GM18505 (cell line): Measurements from ENCODE around the gene PTER.

ENCODE experiments used
- ATAC-seq: cut with Tn5 transposase; IDR thresholded peaks from one replicate; pipeline ENCODE4 v1.9.1; 2021; ENCODE audit not compliant: unreplicated experiment
- POLR2A ChIP-seq: IDR thresholded peaks from 4 replicates; pipeline ENCODE4 v1.6.1; 2011; ENCODE audit warnings: borderline replicate concordance; ENCODE audit not compliant: insufficient read depth, insufficient read length; ENCODE audit errors: extremely low read depth

Gene PTER

DNA sequence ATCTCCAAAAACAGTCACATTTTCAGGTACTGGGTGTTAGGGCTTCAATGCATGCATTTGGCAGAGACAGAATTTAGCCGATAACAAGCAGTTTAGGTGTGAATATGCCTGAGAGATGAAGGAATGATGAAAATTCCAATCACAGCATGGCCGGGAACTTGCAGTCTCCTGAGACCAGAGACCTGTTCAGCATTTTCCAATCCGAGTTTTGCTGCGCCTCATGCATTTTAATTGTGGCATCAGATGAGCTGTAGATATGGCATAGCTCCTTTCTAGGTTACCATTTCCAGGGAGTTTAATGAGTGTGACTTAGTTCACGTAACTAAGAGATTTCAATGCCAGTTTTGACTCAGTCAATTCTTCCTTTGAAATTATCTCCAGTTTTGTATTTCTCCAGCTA, 99.3 kb downstream of the PTER start:
- no peak for TF ChIP-seq POLR2A
- no peak for ATAC-seq

DNA sequence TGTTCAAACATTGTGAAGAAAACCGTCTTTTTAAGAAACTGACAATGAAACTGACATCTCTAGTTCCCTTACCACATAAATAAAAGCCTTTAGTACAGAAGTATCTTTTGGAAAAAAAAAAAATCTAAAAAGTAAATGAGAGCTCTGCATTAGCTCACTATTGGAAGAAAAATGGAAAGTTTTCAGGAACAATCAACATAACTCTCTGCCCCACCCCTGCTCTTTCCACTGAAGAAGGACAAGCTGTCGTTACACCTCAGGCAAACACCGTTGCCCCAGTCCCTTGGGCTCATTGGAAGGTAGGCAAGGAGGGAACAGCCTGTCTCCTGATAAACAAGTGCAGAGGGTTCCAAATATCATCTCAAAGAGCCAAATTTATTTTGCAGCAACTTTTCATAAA, 107.3 kb downstream of the PTER start:
- ATAC-seq = no peak
- no peak for TF ChIP-seq POLR2A

DNA sequence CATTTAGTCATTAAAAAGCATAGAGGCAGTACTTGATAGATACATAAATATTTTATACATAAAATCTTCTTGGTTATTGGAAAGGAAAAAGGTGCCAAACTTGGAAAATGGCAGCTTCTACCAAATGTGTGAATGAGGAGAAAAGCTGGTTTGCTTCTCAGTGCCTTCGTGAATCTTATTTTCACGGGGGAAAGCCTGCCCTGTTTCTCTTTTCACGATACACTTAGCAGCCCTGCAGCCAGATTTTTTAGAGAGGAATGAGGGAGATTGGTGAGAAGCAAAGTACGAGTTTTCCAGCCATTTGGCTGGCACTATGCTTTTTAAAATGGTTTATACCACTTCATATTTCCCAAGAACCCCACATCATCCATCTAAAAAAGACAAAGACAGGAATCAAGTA, 107.8 kb downstream of the PTER start:
- no peak for TF ChIP-seq POLR2A

DNA sequence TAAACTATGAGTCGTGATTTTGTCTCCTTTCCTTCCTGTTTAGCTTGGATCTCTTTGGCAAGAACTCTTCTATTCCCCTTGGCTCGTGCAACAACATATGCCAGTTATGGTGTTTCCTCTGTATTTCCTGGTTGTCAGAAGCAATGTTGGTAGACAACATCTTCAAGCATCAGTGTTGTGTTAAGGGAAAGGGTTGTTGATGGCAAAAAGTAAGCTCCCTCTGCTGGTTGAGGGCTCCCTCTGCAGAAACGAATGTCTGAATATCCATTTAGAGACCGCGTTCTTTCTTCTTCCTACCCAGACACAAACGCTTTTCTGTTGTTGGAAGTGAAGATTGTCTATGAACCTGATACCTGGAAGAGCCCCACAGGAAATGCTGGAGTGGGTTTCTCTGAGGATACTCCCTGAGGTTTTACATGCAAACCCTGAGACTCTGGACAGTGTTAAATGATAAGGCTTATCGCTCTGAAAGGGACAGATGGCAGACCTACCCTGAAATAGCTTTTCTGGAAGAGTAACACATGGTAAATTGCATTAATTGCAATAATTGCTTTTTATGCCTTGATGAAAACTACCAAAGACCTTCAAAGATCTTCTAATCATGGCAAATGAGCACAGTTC, 108.4 kb downstream of the PTER start:
- ATAC-seq = no peak
- TF ChIP-seq POLR2A = no peak

More for the DNA sequence above, 107.8 kb downstream of the PTER start:
- ATAC-seq = no peak

DNA sequence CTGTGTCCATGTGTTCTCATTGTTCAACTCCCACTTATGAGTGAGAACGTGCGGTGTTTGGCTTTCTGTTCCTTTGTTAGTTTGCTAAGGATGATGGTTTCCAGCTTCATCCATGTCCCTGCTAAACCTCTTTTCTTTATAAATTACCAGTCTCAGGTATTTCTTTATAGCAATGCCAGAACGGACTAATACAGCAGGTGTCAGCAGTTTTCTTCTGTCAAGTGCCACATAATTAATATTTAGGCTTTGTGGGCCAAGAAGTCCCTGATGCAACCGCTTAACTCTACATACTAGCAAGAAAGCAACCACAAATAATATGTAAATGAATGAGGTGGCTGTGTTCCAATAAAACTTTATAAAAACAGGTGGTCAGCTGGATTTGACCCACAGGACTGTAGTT, 111.2 kb downstream of the PTER start:
- no peak for TF ChIP-seq POLR2A
- no peak for ATAC-seq

DNA sequence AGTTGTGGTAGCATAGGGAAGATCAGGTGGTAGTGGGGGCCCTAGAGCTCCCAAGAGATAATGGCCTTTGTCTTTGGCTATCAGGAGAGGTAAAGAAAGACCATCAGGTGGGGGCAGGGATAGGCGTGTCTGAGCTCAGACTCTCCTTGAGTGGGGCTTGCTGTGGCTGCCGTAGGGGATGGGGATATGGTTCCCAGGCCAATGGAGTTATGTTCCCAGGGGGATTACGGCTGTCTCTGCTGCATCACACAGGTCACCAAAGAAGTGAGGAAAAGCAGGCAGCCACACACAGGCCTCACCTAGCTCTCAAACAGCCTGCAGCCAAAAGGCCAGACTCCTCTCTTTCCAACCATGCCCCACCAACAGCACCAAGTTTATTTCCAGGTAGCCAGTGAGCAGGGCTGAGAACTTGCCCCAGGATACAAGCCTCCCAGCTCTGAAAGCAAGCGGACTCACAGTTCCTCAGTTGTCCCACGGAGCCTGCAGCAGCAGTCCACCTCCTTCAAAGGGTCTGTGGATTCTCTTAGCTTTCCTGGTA, 122.5 kb downstream of the PTER start:
- ATAC-seq = no peak
- no peak for TF ChIP-seq POLR2A

DNA sequence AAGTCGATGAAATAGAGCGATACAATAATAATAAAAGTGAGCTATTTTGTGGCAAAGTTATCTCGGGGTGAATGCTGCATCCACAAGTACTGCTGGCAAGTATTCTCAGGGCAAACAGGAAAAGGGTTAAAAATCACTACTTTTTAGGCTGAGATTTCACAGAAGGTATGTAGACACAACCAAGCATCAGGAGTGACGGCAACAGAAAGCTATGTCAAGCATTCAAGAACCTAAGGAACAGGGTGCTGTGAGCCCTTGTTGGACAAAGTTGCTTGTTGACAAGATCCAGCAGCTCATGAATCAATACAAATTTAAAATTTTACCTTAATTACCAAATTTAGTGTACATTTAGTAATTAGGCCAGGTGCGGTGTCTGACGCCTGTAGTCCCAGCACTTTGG, 126.1 kb downstream of the PTER start:
- TF ChIP-seq POLR2A = no peak
- ATAC-seq = no peak
